ENCODE measurements around the gene IPP.
"Not testable (repeated sequence)": the region's sequence is repeated elsewhere in the genome, so short reads cannot be mapped to it uniquely, and the experiment has no call there.

Gene IPP

GRCh38 chr1:45684402-45684801, 66.1 kb downstream of the IPP start:
- DNase-seq (ENCODE audit: low spot score), result no peak

GRCh38 chr1:45682942-45683341, 67.5 kb downstream of the IPP start:
- DNase-seq (ENCODE audit: low spot score), result no peak

DNA sequence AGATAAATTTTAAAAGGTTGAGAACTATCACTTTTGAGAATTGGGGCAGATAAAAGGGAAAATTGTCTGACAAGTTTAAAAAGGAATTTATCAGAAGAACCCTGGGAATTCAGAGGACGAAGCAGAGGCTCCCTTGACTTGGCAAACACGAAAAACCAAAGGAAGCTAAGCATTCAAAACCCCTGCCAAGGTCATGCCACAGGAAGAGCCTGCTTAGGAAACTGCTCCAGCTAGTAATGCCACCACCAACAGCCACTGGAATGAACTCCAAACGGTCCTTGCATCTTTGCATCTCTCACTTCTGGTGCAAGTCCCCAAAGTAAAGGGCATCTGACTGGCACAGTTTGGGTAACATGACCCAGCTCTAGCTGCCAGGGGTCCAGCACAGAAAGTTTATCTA, 71.3 kb downstream of the IPP start:
- DNase-seq (ENCODE audit: low spot score), result no peak

DNA sequence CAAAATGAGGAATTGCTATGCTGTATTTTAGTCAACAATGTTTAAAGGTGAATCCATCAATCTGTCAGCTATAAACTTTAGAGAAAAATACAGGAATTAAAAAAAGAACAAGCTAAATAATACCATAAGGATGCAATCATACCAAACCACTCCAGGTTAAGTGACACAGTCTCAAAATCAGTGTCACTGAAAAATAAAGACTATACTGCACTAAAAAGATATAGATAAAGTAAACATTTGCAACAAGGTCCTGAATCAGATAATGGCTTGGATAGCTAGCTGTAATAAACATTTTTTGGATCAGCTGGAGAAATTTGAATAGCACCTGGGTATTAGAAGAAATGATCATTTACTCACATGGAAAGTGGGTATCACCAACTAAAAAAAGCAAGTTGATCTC, 72.0 kb downstream of the IPP start:
- no peak for DNase-seq (ENCODE audit: low spot score)

DNA sequence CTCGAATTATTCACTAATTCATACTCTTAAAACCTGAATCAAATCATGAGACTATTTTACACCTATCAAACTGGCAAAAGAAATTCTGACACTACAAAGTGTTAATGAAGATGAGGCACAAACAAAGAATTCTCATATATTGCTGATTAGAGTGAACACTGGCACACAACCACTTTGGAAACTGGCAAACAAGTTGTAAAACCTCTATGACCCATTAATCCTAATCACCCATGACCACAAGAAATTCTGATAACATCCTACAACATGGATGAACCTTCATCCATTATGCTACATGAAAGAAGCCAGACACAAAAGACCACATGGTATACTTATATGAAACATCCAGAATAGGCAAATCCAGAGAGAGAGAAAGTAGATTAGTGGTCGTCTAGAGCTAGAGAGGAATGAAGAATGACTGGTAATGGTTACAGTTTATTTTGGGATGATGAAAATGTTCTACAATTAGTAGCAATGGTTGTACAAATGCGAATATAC, 72.7 kb downstream of the IPP start:
- no peak for DNase-seq (ENCODE audit: low spot score)

DNA sequence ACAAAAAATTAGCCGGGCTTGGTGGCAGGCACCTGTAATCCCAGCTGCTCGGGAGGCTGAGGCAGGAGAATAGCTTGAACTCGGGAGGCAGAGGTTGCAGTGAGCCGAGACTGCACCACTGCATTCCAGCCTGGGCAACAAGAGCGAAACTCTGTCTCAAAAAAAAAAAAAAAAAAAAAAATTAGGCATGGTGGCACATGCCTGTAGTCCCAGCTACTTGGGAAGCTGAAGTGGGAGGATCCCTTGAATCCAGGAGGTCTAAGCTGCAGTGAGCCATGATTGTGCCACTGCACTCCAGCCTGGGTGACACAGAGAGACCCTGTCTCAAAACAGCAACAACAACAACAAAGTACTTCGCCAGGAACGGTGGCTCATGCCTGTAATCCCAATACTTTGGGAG, 73.9 kb downstream of the IPP start:
- not testable (repeated sequence) for DNase-seq (ENCODE audit: low spot score)

DNA sequence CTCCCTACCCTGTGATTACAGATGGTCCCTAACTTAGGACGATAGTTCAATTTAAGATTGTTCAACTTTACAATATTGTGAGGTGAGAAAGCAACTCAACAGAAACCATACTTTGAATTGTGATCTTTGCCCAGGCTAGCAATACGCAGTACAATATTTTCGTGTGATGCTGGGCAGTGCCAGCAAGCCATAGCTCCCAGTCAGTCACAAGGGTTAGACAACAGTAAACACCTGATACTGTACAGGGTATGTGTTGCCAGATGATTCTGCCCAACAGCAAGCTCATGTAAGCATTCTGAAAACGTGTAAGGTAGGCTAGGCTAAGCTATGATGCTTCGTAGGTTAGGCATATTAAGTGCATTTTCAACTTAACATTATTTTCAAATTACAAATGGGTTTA, 76.0 kb downstream of the IPP start:
- no peak for DNase-seq (ENCODE audit: low spot score)

- DNase-seq (ENCODE audit: low spot score), result no peak
Observed at GRCh38 chr1:45673956-45674355, 76.5 kb downstream of the IPP start.

- no peak for DNase-seq (ENCODE audit: low spot score)
Observed at GRCh38 chr1:45669859-45670655, 80.4 kb downstream of the IPP start.

DNA sequence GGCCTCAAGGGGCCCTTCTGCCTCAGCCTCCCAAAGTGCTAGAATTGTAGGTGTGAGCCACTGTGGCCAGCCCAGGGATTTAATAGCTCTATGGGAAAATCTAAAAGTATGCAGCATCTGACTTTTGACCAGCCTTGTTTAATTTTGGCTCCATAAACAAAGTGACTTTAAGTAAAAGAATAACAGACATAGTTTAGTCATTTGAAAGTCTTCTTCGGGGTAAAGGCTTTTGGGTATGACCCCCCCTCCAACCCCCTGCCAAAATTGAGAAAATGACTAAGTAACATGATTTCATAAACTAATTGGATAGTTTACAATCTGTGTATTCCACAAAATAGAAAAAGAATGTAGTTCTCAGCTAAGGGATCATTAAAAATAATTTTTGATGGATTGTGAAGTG, 81.1 kb downstream of the IPP start:
- no peak for DNase-seq (ENCODE audit: low spot score)

- no peak for DNase-seq (ENCODE audit: low spot score)
Observed at GRCh38 chr1:45668526-45668925, 81.9 kb downstream of the IPP start.

GRCh38 chr1:45667321-45668111, 82.9 kb downstream of the IPP start:
- DNase-seq (ENCODE audit: low spot score), result no peak

- no peak for DNase-seq (ENCODE audit: low spot score)
Observed at GRCh38 chr1:45666836-45667235, 83.6 kb downstream of the IPP start.

DNA sequence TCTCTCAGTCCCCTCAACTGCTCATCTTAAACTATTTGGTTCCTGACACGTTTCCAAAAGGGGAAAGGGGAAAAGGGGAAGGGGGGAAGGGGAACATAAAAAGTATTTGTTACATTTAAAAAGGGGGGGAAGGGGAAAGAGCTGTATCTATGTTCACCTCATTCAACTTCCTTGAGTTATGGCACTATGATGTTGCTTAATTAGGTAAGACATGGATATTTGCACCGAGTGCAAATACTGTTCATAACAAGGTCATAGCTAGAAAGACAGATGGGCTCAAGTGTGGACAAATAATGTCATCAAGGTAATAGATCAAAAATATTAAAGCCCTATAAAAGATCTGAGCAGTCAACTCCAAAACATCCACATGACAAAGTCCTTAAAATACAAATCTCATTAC, 90.1 kb downstream of the IPP start:
- DNase-seq (ENCODE audit: low spot score), result no peak

- no peak for DNase-seq (ENCODE audit: low spot score)
Observed at GRCh38 chr1:45659222-45659621, 91.2 kb downstream of the IPP start.

GRCh38 chr1:45658171-45658570, 92.3 kb downstream of the IPP start:
- no peak for DNase-seq (ENCODE audit: low spot score)

DNA sequence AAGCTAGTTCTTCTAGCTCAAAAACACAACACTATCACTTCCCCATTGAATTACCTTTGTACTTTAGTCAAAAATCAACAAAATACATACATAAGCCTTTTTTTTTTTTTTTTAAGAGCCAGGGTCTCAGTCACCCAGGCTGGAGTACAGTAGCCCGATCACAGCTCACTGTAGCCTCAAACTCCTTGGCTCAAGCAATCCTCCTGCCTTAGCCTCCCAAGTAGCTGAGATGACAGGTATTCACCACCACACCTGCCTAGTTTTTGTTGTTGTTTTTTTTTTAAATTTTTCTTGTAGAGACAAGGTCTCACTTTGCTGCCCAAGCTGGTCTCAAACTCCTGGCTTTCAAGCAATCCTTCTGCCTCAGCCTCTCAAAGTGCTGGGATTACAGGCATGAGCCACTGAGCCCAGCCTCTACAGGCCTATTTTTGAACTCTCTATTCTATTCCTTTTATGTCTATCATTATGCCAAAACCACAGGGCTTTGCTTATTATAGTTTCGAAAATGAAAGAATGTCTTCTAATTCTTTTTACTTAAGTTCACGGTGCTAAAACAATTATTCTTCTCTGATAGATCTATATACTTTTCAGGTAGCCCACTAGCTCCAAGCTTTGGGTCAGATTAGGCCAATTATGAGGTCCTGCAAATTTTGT, 93.8 kb downstream of the IPP start:
- DNase-seq (ENCODE audit: low spot score), result no peak

GRCh38 chr1:45654540-45655280, 95.7 kb downstream of the IPP start:
- DNase-seq (ENCODE audit: low spot score), result no peak
